Activated CD4-positive, alpha-beta T cell treated with anti-CD3 and anti-CD28 coated beads for 36 hours (primary cell): ENCODE data around the gene TBC1D17. TPM values are rescaled to one million over a fixed set of nuclear protein-coding genes. Genes with fewer than 3 reads are reported as not detected.
A peak's percentile ranks its signal among the peaks of the same experiment; 100 is the strongest.

Source experiments
- ATAC-seq: fragments of 200-7000 bp; cut with Tn5 transposase; one replicate; pipeline ENCODE4 v1.10.0; 2021; ENCODE audit warnings: mild to moderate bottlenecking, moderate library complexity
- CTCF ChIA-PET: fragments of 350-600 bp; sonication (Branson Sonifier 250); formaldehyde crosslinking; loops from one replicate; lab custom pipeline; 2021; ENCODE audit warnings: antibody characterized with exemption; lab: Charles Lee
- POLR2A ChIA-PET: fragments of 350-600 bp; sonication (Branson Sonifier 250); formaldehyde crosslinking; loops from one replicate; lab custom pipeline; 2021; ENCODE audit warnings: antibody characterized with exemption, inconsistent platforms; lab: Charles Lee
- DNase-seq: peaks from one replicate; pipeline ENCODE4 v3.0.0-alpha.2; 2020
- H3K27ac Mint-ChIP-seq: one replicate; pipeline ENCODE4 v1.8.0; 2021; ENCODE audit warnings: mixed read lengths
- H3K27me3 Mint-ChIP-seq: one replicate; pipeline ENCODE4 v1.8.0; 2021; ENCODE audit warnings: mixed read lengths
- H3K36me3 Mint-ChIP-seq: one replicate; pipeline ENCODE4 v1.8.0; 2021; ENCODE audit warnings: low read depth, mixed read lengths
- H3K4me1 Mint-ChIP-seq: one replicate; pipeline ENCODE4 v1.8.0; 2021; ENCODE audit warnings: mixed read lengths
- H3K4me3 Mint-ChIP-seq: one replicate; pipeline ENCODE4 v1.8.0; 2021; ENCODE audit warnings: mild to moderate bottlenecking, moderate library complexity, mixed read lengths
- H3K9me3 Mint-ChIP-seq: one replicate; pipeline ENCODE4 v1.8.0; 2021; ENCODE audit warnings: low read depth, mixed read lengths
- intact Hi-C, 2 experiments: fragments of 100-400 bp; cut with DNase I in 1 of 2; cut with micrococcal nuclease in 1 of 2; formaldehyde crosslinking; loops; one replicate each; pipeline versions ENCODE4 v1.14.2 to v1.15.1; 2022 to 2024; cut with DNase I, micrococcal nuclease
- total RNA-seq, 2 experiments: library from RNA; stranded (reverse); gene quantifications; one replicate each; pipeline ENCODE4 v1.2.3, GENCODE V29; 2021

TBC1D17 gene
- total RNA-seq, 2 experiments from 2014 or later = 29.1 to 29.6 TPM

DNA sequence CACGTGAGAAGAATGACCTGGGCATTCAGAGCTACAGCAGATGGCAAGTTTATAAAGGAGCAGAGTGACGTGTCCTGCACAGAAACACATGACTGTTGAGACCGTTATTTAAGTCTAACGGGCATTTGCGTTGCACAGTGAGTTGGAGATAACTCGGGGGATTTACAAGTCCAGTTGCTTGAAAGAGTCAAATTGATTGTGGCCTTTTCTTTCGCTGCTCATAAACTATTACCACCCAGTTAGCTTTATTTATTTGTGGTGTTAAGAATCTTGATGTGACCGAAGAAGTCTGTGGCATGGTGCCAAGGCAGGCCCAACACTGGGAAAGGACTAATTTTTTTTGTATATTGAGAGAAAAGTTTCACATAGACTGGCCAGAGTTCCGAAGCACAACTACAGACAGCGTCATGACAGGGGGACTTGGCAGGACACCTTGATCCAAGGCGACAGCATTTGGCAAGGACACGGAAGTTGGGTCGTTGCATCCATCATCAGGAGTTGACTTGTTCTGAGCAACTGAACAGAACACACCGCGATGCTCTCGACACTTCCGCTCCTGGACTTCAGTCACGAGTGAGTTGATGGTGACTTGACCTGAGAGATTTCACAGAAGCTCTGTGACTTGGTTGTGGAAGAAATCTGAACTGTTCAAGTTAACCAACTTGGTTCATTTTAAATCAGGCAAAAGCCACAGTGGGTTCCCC, 38.5 kb upstream of the TBC1D17 start:
- no peaks in the 10 kb centered on the region for H3K4me1 Mint-ChIP-seq
- no peaks in the 10 kb centered on the region for H3K9me3 Mint-ChIP-seq
- POLR2A ChIA-PET = no interaction called here
- DNase-seq = no peak
- no peak overlapping the region for H3K27ac Mint-ChIP-seq
- CTCF ChIA-PET = no interaction called here
- H3K4me3 Mint-ChIP-seq = no peak overlapping the region
- intact Hi-C loops = no loop called here
- H3K27me3 Mint-ChIP-seq = no peaks in the 10 kb centered on the region
- no peak for ATAC-seq
- peaks cover 24% of the 10 kb centered on the region for H3K36me3 Mint-ChIP-seq

DNA sequence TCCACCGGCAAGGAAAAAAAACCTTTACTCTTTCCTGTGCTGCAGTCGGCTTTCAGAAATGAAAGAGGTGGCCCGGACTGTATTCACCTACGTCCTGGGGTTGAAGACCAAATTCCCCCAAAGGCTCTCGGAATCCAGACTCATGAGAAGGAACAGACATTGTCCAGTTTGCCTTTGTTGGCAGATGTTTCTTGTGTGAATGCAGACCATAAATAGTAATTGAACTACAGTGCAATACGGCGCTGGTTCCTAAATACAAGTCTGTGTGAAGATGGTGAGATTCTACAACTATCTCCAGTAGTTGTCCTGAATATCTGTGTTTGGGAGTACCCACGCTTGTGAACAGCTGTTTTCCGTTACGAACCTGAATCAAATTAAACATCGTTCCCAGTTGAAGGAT, 37.8 kb upstream of the TBC1D17 start:
- no peak for ATAC-seq
- ChIA-PET POLR2A (no interaction called here), CTCF (no interaction called here)
- Mint-ChIP-seq H3K27ac (no peak overlapping the region), H3K36me3 (peaks cover 23% of the 10 kb centered on the region), H3K9me3 (no peaks in the 10 kb centered on the region), H3K27me3 (no peaks in the 10 kb centered on the region), H3K4me1 (no peaks in the 10 kb centered on the region), H3K4me3 (no peak overlapping the region)
- intact Hi-C loops = no loop called here
- no peak for DNase-seq

DNA sequence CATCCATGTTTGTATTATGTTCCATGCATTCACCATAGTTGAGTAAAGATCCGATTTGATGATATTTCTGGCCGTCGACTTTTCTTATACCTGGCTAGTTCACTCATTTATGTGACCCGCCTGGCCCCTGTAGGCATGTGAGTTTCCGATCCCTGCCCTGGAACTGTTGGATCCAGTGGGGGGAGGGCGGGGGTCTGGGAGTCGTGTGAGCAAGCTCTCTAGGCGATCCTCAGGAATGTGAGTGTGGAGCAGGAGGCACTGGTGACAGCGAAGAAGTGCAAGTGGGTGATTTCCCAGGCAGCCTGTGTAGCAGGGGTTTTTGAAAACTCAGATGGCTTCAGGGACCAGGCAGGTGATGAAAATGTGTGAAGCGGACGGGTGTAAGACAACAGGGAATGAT, 37.2 kb upstream of the TBC1D17 start:
- Mint-ChIP-seq H3K4me3 (no peak overlapping the region), H3K27ac (no peak overlapping the region), H3K9me3 (no peaks in the 10 kb centered on the region), H3K27me3 (no peaks in the 10 kb centered on the region), H3K36me3 (peaks cover 17% of the 10 kb centered on the region), H3K4me1 (no peaks in the 10 kb centered on the region)
- intact Hi-C loops = no loop called here
- ATAC-seq (no peak), DNase-seq (no peak)
- ChIA-PET CTCF (no interaction called here), POLR2A (no interaction called here)

DNA sequence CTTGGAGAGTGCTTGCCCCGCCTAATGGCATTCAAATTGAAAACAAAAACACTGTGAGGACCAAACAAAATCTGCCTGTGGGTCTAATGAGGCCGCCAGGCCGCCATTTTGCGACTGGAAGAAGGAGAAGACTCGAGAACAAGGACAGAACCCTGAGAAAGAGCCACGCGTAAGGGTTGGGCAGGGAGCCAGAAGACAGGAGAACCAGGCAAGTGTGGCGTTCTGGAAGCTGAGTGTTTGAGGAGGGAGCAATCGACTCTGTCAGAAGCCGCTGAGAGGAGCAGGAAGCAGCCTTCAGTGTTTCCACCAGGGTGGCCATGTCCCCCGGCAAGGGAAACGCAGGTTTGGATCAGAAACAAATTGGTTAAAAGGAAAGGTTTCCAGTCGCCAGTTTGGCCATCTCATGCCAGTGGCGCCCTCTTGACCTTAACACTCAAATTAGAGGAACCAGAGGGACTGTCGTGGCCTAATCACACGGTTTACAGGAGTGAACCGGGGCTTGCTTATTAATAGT, 36.7 kb upstream of the TBC1D17 start:
- H3K4me3 Mint-ChIP-seq = no peak overlapping the region
- DNase-seq (no peak), ATAC-seq (no peak)
- ChIA-PET POLR2A (no interaction called here), CTCF (no interaction called here)
- H3K27ac Mint-ChIP-seq = no peak overlapping the region
- intact Hi-C loops = no loop called here
- H3K27me3 Mint-ChIP-seq = no peaks in the 10 kb centered on the region
- peaks cover 16% of the 10 kb centered on the region for H3K36me3 Mint-ChIP-seq
- no peaks in the 10 kb centered on the region for H3K9me3 Mint-ChIP-seq
- no peaks in the 10 kb centered on the region for H3K4me1 Mint-ChIP-seq

DNA sequence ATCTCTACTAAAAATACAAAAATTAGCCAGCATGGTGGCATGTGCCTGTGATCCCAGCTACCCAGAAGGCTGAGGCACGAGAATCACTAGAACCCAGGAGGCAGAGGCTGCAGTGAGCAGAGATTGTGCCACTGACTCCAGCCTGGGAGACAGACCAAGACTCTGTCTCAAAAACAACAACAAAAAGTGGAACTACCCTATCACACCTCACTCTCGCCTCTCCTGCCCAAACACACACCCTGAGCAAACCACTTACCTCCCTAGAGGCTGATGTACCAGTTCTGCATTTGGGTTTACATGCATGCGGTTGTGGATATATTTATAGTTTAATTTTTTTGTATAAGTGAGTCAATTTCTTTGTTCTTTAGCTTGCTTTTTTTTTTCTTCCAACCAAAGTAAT, 34.2 kb upstream of the TBC1D17 start:
- Mint-ChIP-seq H3K4me3 (no peak overlapping the region), H3K9me3 (no peaks in the 10 kb centered on the region), H3K36me3 (peaks cover 9% of the 10 kb centered on the region), H3K4me1 (peaks cover 4% of the 10 kb centered on the region), H3K27me3 (no peaks in the 10 kb centered on the region), H3K27ac (no peak overlapping the region)
- CTCF ChIA-PET = interaction anchor here (0.6 kb wide), 1 partner anchor 340 kb away, joined by 3 read pairs; no protein-coding TSS in a partner anchor
- no peak for DNase-seq
- POLR2A ChIA-PET = no interaction called here
- intact Hi-C loops = no loop called here
- no peak for ATAC-seq

DNA sequence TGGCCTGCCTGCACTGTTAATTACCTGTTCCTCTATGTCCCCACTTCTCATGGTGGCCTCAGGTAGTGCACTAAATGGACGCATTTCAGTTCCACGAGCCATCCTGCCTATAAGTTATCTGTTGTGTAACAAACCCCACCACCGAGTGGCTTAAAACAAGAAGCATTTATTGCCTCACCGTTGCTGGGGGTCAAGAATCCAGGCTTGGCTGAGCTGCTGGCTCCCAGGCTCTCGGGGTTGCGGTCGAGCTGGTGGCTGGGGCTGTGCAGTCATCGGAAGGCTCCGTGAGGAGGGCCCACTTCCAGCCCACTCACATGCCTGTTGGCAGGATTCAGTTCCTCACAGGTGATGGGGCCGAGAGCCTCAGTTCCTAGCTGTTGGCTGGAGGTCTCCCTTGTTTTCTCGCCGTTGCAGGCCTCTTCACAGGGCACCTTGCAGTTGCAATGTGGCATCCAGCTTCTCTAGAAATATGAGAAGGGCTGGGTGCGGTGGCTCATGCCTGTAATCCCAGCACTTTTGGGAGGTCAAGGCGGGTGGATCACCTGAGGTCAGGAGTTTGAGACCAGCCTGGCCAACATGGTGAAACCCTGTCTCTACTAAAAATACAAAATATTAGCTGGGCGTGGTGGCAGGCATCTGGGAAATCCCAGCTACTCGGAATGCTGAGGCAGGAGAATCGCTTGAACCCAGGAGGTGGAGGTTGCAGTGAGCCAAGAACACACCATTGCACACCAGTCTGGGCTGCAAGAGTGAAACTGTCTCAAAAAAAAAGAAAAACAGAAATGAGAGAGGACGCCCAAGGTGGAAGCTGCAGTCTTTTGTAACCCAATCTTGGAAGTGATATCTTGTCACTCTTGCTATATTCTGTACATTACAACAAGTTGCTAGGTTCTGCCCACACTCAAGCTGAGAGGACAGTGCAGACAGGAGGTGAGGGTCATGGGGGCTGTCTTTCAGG, 33.1 kb upstream of the TBC1D17 start:
- DNase-seq (no peak), ATAC-seq (no peak)
- Mint-ChIP-seq H3K27me3 (no peaks in the 10 kb centered on the region), H3K4me3 (no peak overlapping the region), H3K4me1 (peaks cover 14% of the 10 kb centered on the region), H3K27ac (no peak overlapping the region), H3K9me3 (peaks cover 6% of the 10 kb centered on the region), H3K36me3 (peaks cover 4% of the 10 kb centered on the region)
- intact Hi-C loops = no loop called here
- ChIA-PET CTCF (no interaction called here), POLR2A (no interaction called here)

DNA sequence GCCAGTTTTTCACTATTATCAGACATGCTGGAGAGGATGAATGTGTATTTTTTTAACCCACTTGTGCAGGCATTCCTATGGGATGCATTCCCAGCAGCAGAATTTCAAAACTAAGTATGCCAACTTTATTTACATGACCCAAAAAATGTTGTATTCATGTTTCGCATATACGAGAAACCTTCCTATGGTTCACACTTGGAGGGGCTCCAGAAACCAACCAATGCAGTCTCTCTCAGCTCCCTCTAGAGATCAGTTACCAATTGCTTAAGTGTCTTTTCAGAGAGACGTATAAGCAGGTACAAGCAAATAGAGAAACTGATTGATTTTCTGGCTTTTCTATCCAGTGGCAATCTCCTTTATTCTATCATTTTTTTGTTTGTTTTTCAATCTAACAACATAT, 32.1 kb upstream of the TBC1D17 start:
- ChIA-PET CTCF (interaction anchor here (0.6 kb wide), 1 partner anchor 41 kb away, joined by 3 read pairs; no protein-coding TSS in a partner anchor), POLR2A (no interaction called here)
- ATAC-seq = no peak
- H3K27ac Mint-ChIP-seq = no peak overlapping the region
- H3K27me3 Mint-ChIP-seq = no peaks in the 10 kb centered on the region
- intact Hi-C loops = no loop called here
- no peak overlapping the region for H3K4me3 Mint-ChIP-seq
- peaks cover 11% of the 10 kb centered on the region for H3K9me3 Mint-ChIP-seq
- no peak for DNase-seq
- peaks cover 11% of the 10 kb centered on the region for H3K36me3 Mint-ChIP-seq
- H3K4me1 Mint-ChIP-seq = peaks cover 22% of the 10 kb centered on the region

DNA sequence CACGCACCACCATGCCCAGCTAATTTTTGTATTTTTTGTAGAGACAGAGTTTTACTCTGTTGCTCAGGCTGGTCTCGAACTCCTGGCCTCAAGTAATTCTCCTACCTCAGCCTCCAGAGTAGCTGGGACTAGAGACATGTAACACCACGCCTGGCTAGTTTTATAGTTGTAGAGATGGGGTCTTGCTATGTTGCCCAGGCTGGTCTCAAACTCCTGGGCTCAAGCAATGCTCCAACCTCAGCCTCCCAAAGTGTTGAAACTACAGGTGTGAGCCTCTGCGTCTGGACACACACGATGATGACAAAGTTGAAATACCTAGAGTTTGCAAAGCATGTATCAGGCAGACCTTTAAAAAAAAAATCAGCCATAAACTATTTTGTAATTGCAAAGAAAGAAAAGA, 31.1 kb upstream of the TBC1D17 start:
- Mint-ChIP-seq H3K36me3 (peaks cover 11% of the 10 kb centered on the region), H3K27me3 (no peaks in the 10 kb centered on the region), H3K4me3 (no peak overlapping the region), H3K27ac (no peak overlapping the region), H3K4me1 (peaks cover 22% of the 10 kb centered on the region), H3K9me3 (peaks cover 11% of the 10 kb centered on the region)
- POLR2A ChIA-PET = interaction anchor here (0.7 kb wide), 1 partner anchor 280 kb away, joined by 4 read pairs; no protein-coding TSS in a partner anchor
- ATAC-seq (no peak), DNase-seq (no peak)
- CTCF ChIA-PET = no interaction called here
- intact Hi-C loops = no loop called here

DNA sequence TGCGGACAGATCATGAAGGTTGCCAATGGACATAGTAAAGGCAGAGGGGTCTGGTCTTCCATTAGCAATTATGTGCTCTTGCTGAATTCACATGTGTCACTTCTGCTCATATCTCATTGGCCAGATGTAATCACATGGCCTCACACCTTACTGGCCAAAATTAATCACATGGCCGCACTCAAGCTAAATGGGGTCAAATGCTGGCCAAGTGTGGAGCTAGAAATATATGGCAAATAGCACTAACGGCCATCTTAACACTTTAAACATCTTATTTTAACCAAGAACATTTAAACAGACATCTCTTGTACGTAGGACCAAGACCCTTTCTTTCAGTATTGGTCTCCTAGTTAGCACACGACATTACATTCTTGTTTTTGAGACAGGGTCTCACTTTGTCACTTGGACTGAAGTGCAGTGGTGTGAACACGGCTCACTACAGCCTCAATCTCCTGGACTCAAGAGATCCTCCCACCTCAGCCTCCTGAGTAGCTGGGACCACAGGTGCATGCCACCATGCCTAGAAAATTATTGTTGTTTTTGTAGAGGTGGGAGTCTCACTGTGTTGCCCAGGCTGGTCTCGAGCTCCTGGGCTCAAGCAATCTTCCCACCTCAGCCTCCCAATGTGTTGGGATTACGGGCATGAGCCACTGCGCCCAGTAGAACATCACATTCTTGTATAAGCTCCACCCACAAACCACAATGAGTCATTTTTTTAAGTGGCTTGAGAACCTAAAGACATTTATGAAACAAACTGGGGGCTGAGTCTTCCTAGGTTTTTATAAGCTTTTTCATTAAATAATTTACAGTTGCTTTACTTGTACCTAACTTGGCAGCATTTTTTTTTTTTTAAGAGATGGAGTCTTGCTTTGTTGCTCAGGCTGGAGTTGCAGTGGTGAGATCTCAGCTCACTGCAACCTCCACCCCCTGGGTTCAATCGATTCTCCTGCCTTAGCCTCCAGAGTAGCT, 29.5 kb upstream of the TBC1D17 start:
- Mint-ChIP-seq H3K36me3 (peaks cover 18% of the 10 kb centered on the region), H3K4me1 (peaks cover 33% of the 10 kb centered on the region), H3K27ac (no peak overlapping the region), H3K27me3 (no peaks in the 10 kb centered on the region), H3K9me3 (peaks cover 11% of the 10 kb centered on the region), H3K4me3 (no peak overlapping the region)
- ATAC-seq (peak; percentile 22), DNase-seq (peak; percentile 31)
- ChIA-PET POLR2A (interaction anchor here (0.6 to 1.5 kb wide), 8 partner anchors 17 to 1229 kb away, joined by 3 to 7 read pairs (median 3); partner anchors contain the start of genes IRF3, PRMT1, RPL18 and SPHK2), CTCF (interaction anchor here (0.8 to 1.3 kb wide), 2 partner anchors 21 to 218 kb away, joined by 3 to 5 read pairs; no protein-coding TSS in a partner anchor)
- intact Hi-C loops = no loop called here

DNA sequence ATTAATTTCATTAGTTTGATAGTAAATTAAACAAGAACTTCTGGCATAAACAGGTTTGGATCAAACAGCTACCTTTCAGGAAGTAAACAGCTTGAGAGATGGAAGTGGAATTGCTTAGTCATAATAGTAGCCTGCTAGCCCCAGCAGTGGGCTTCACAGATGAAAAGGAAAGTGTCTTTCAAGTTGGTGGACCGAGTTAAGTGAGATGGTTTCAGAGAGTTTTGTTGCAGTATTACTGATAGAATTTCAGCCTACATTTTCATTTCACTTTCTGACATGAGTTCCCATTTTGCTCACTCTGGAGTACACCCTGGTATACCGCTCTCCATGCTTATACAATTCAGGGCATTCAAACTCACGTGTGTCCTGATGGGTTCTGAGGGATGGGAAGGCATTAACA, 28.6 kb upstream of the TBC1D17 start:
- DNase-seq = no peak
- ChIA-PET POLR2A (interaction anchor here (0.8 to 1.5 kb wide), 3 partner anchors 30 to 184 kb away, joined by 3 read pairs; partner anchors contain the start of genes IRF3 and PRMT1), CTCF (interaction anchor here (0.8 to 1.3 kb wide), 2 partner anchors 20 to 218 kb away, joined by 3 to 5 read pairs; no protein-coding TSS in a partner anchor)
- intact Hi-C loops = no loop called here
- Mint-ChIP-seq H3K4me1 (peaks cover 36% of the 10 kb centered on the region), H3K36me3 (peaks cover 18% of the 10 kb centered on the region), H3K9me3 (peaks cover 11% of the 10 kb centered on the region), H3K27me3 (no peaks in the 10 kb centered on the region), H3K27ac (peak overlapping the region; percentile 29), H3K4me3 (peak overlapping the region; percentile 30)
- ATAC-seq = no peak
